Aorta (tissue), 5 donors: ENCODE data around the gene TMEM123. TPM values are rescaled to one million over a fixed set of nuclear protein-coding genes. Genes with fewer than 3 reads are reported as not detected.

Source experiments
- ATAC-seq: fragments of 200-7000 bp; cut with Tn5 transposase; one replicate; pipeline ENCODE4 v1.9.1; 2022; ENCODE audit warnings: moderate library complexity; ENCODE audit not compliant: low FRiP score
- DNase-seq, 2 donors: peaks; one replicate each; pipeline ENCODE4 v3.0.0-alpha.2; 2020
- H3K27ac ChIP-seq, 2 donors: one replicate each; pipeline ENCODE4 v1.5.1; 2013; ENCODE audit warnings: low read length in 2 of 2, mild to moderate bottlenecking in 2 of 2, moderate library complexity in 2 of 2, control low read depth in 1 of 2, inconsistent platforms in 1 of 2, low read depth in 1 of 2
- H3K27me3 ChIP-seq, 2 donors: one replicate each; pipeline ENCODE4 v1.6.1; 2013; ENCODE audit warnings: control low read depth in 1 of 2, low read length in 1 of 2, mild to moderate bottlenecking in 1 of 2, moderate library complexity in 1 of 2; ENCODE audit not compliant: insufficient read depth in 2 of 2, control insufficient read depth in 1 of 2
- H3K36me3 ChIP-seq, 2 donors: one replicate each; pipeline ENCODE4 v1.6.1; 2013; ENCODE audit warnings: control low read depth in 1 of 2, low read length in 1 of 2, mild to moderate bottlenecking in 1 of 2; ENCODE audit not compliant: insufficient read depth in 2 of 2, control insufficient read depth in 1 of 2
- H3K4me1 ChIP-seq, 2 donors: one replicate each; pipeline ENCODE4 v1.6.1; 2013; ENCODE audit warnings: low read length in 2 of 2, control low read depth in 1 of 2, mild to moderate bottlenecking in 1 of 2, moderate library complexity in 1 of 2; ENCODE audit not compliant: insufficient read depth in 2 of 2, control insufficient read depth in 1 of 2
- H3K4me3 ChIP-seq, 2 donors: one replicate each; pipeline ENCODE4 v1.5.1; 2013; ENCODE audit warnings: low read length in 2 of 2, control low read depth in 1 of 2, mild to moderate bottlenecking in 1 of 2
- H3K9me3 ChIP-seq: one replicate; pipeline ENCODE4 v1.6.1; 2013; ENCODE audit warnings: mild to moderate bottlenecking, low read length; ENCODE audit not compliant: control insufficient read depth
- WGBS, 2 donors: extraction: QIAGEN DNeasy Blood & Tissue Kit; methylation state at CpG; one replicate each; pipeline ENCODE4 v1.1.7; 2013; 5-methylcytosine and 5-hydroxymethylcytosine counted together
- intact Hi-C, 2 donors: fragments of 100-400 bp; cut with DNase I; formaldehyde crosslinking; loops; one replicate each; pipeline versions ENCODE4 v1.14.2 to v1.15.0; 2022
- polyA plus RNA-seq, 2 donors: library from polyadenylated mRNA; stranded (reverse); fragments of 200-250 nt; gene quantifications; one replicate each; pipeline ENCODE4 v1.2.3, GENCODE V29; 2013
- total RNA-seq, 2 donors: library from RNA; stranded (reverse); fragmentation: NEBNext Ultra II Directional; extraction: Animal tissue kit (Norgen Biotek cat#: 25700); gene quantifications; one replicate each; pipeline ENCODE4 v1.2.1, GENCODE V29; 2021
- donor health status: healthy with polysubstance abuse.
- donor health status: Bipolar disorder and iron deficiency.
- donor health status: DM: no; HTN: no; CAD: no.
- donor health status: DM: no; HTN: no; CAD: no.
- donor health status: DM: yes; HTN: yes; CAD: no.

The TMEM123 gene
- total and polyA plus RNA-seq, 4 donors = 42.1 to 116 (median 79.2) TPM

GRCh38 chr11:102467853-102468580 lies 15.5 kb upstream of the TMEM123 start:
- Histone ChIP-seq H3K4me1 (no peaks in the 10 kb centered on the region), H3K27ac (no peak overlapping the region), H3K9me3 (no peaks in the 10 kb centered on the region), H3K4me3 (no peak overlapping the region), H3K27me3 (no peaks in the 10 kb centered on the region), H3K36me3 (no peaks in the 10 kb centered on the region)
- ATAC-seq = no peak
- intact Hi-C loops = no loop called here
- 91 to 95% methylated on average over 6 of the region's 6 CpGs for WGBS, 2 donors
- DNase-seq = no peak

- H3K9me3 ChIP-seq = no peaks in the 10 kb centered on the region
- DNase-seq = no peak
- H3K4me1 ChIP-seq = no peaks in the 10 kb centered on the region
- ATAC-seq = no peak
- H3K27ac ChIP-seq = no peak overlapping the region
- intact Hi-C loops = no loop called here
- no peak overlapping the region for H3K4me3 ChIP-seq
- 94 to 95% methylated on average over 4 of the region's 4 CpGs for WGBS, 2 donors
- no peaks in the 10 kb centered on the region for H3K27me3 ChIP-seq
- no peaks in the 10 kb centered on the region for H3K36me3 ChIP-seq
These were observed 14.6 kb upstream of the TMEM123 start for GRCh38 chr11:102467080-102467708.

- ATAC-seq (no peak), DNase-seq (no peak)
- intact Hi-C loops = no loop called here
- H3K27me3 ChIP-seq = no peaks in the 10 kb centered on the region
- no peaks in the 10 kb centered on the region for H3K9me3 ChIP-seq
- no peaks in the 10 kb centered on the region for H3K4me1 ChIP-seq
- H3K27ac ChIP-seq = no peak overlapping the region
- 87 to 91% methylated on average over 1 of the region's 1 CpG for WGBS, 2 donors
- no peak overlapping the region for H3K4me3 ChIP-seq
- H3K36me3 ChIP-seq = no peaks in the 10 kb centered on the region
These were observed 13.1 kb upstream of the TMEM123 start for GRCh38 chr11:102465696-102466095.

- 67 to 79% methylated on average over 3 of the region's 3 CpGs for WGBS, 2 donors
- Histone ChIP-seq H3K27ac (no peak overlapping the region), H3K4me1 (no peaks in the 10 kb centered on the region), H3K9me3 (no peaks in the 10 kb centered on the region), H3K27me3 (no peaks in the 10 kb centered on the region), H3K4me3 (no peak overlapping the region), H3K36me3 (no peaks in the 10 kb centered on the region)
- DNase-seq = no peak
- no peak for ATAC-seq
- intact Hi-C loops = no loop called here
These were observed 12.4 kb upstream of the TMEM123 start for GRCh38 chr11:102464859-102465500.

- ATAC-seq = no peak
- Histone ChIP-seq H3K27me3 (no peaks in the 10 kb centered on the region), H3K9me3 (no peaks in the 10 kb centered on the region), H3K36me3 (no peaks in the 10 kb centered on the region), H3K4me3 (no peak overlapping the region), H3K27ac (no peak overlapping the region), H3K4me1 (no peaks in the 10 kb centered on the region)
- DNase-seq = no peak
- 94 to 96% methylated on average over 9 of the region's 9 CpGs for WGBS, 2 donors
- intact Hi-C loops = no loop called here
These were observed 11.5 kb upstream of the TMEM123 start for GRCh38 chr11:102464037-102464436.

GRCh38 chr11:102462610-102463009 lies 10.0 kb upstream of the TMEM123 start:
- H3K9me3 ChIP-seq = no peaks in the 10 kb centered on the region
- no peaks in the 10 kb centered on the region for H3K4me1 ChIP-seq
- intact Hi-C loops = no loop called here
- DNase-seq = no peak
- H3K36me3 ChIP-seq = no peaks in the 10 kb centered on the region
- H3K4me3 ChIP-seq = no peak overlapping the region
- H3K27ac ChIP-seq = no peak overlapping the region
- 73 to 77% methylated on average over 4 of the region's 4 CpGs for WGBS, 2 donors
- H3K27me3 ChIP-seq = no peaks in the 10 kb centered on the region
- ATAC-seq = no peak

- Histone ChIP-seq H3K27me3 (no peaks in the 10 kb centered on the region), H3K27ac (no peak overlapping the region), H3K9me3 (no peaks in the 10 kb centered on the region), H3K36me3 (no peaks in the 10 kb centered on the region), H3K4me1 (no peaks in the 10 kb centered on the region), H3K4me3 (no peak overlapping the region)
- intact Hi-C loops = no loop called here
- ATAC-seq (no peak), DNase-seq (no peak)
These were observed 6.8 kb upstream of the TMEM123 start for GRCh38 chr11:102459393-102459792.

GRCh38 chr11:102458548-102458947 lies 6.0 kb upstream of the TMEM123 start:
- H3K4me1 ChIP-seq = no peaks in the 10 kb centered on the region
- no peak overlapping the region for H3K4me3 ChIP-seq
- H3K27ac ChIP-seq = no peak overlapping the region
- H3K36me3 ChIP-seq = no peaks in the 10 kb centered on the region
- 96% methylated on average over 3 of the region's 3 CpGs for WGBS, 2 donors
- no peaks in the 10 kb centered on the region for H3K9me3 ChIP-seq
- no peaks in the 10 kb centered on the region for H3K27me3 ChIP-seq
- ATAC-seq (no peak), DNase-seq (no peak)
- intact Hi-C loops = no loop called here

- H3K27ac ChIP-seq = no peak overlapping the region
- intact Hi-C loops = no loop called here
- no peak for ATAC-seq
These were observed 5.3 kb upstream of the TMEM123 start for GRCh38 chr11:102457865-102458264.

More at GRCh38 chr11:102457865-102458264, 5.3 kb upstream of the TMEM123 start:
- no peak for DNase-seq
- Histone ChIP-seq H3K9me3 (no peaks in the 10 kb centered on the region), H3K36me3 (no peaks in the 10 kb centered on the region), H3K27me3 (no peaks in the 10 kb centered on the region), H3K4me3 (no peak overlapping the region), H3K4me1 (no peaks in the 10 kb centered on the region)
